Tongue (tissue), 2 donors: ENCODE results near the gene ANGEL2. TPM values are rescaled to one million over a fixed set of nuclear protein-coding genes. Genes with fewer than 3 reads are reported as not detected.

Source experiments
- DNase-seq: peaks from one replicate; pipeline ENCODE4 v3.0.0-alpha.2; 2015
- total RNA-seq: library from RNA; depleted of rRNA; stranded (reverse); fragments of >200 nt; gene quantifications from one replicate; pipeline ENCODE4 v1.2.3, GENCODE V29; 2014

ANGEL2 gene
- total RNA-seq, 1 donor from 2014 or later, result 47.0 TPM

- peak; percentile 30 for DNase-seq
These were observed 64.3 kb downstream of the ANGEL2 start for GRCh38 chr1:212951126-212951946.

GRCh38 chr1:212950243-212951125, 65.2 kb downstream of the ANGEL2 start, which contains the start of gene VASH2:
TSS of gene VASH2 (plus strand) at chr1:212950541. CDS start at chr1:212951543, 1,002 bp downstream.
- peak; percentile 97 for DNase-seq

GRCh38 chr1:212949771-212950170, 65.9 kb downstream of the ANGEL2 start:
- no peak for DNase-seq

- DNase-seq, result no peak
These were observed 68.8 kb downstream of the ANGEL2 start for GRCh38 chr1:212946872-212947271.

- no peak for DNase-seq
These were observed 70.1 kb downstream of the ANGEL2 start for GRCh38 chr1:212945463-212946160.

GRCh38 chr1:212945056-212945455, 70.6 kb downstream of the ANGEL2 start:
- no peak for DNase-seq

- no peak for DNase-seq
These were observed 71.3 kb downstream of the ANGEL2 start for GRCh38 chr1:212944229-212944901.

GRCh38 chr1:212943393-212943710, 72.3 kb downstream of the ANGEL2 start:
- DNase-seq, result no peak

GRCh38 chr1:212942679-212943392, 72.8 kb downstream of the ANGEL2 start:
- no peak for DNase-seq

Other genes with a start within 250 kb of the ANGEL2 start
- gene NSL1, start 224.1 kb downstream of the ANGEL2 start, total RNA-seq, result 51.7 TPM
- 19.7 TPM for gene TATDN3, start 224.0 kb downstream of the ANGEL2 start, total RNA-seq
- gene SPATA45, start 168.2 kb downstream of the ANGEL2 start, total RNA-seq, result not detected
- 12.3 TPM for gene FLVCR1, start 157.6 kb downstream of the ANGEL2 start, total RNA-seq
- gene VASH2, start 65.3 kb downstream of the ANGEL2 start, total RNA-seq, result 17.3 TPM
- gene RPS6KC1, start 35.4 kb upstream of the ANGEL2 start, total RNA-seq, result 50.5 TPM